ENCODE data around the gene TPST2.

TPST2 gene

GRCh38 chr22:26553056-26553752 is 36.7 kb downstream of the TPST2 start:
- DNase-seq, result no peak

GRCh38 chr22:26552466-26552865 is 37.5 kb downstream of the TPST2 start:
- DNase-seq, result no peak

- DNase-seq, result no peak
These were observed 38.4 kb downstream of the TPST2 start for GRCh38 chr22:26551568-26551967.

GRCh38 chr22:26550498-26551033 is 39.4 kb downstream of the TPST2 start:
- no peak for DNase-seq

GRCh38 chr22:26549902-26550497 is 39.9 kb downstream of the TPST2 start:
- no peak for DNase-seq

- DNase-seq, result no peak
These were observed 40.9 kb downstream of the TPST2 start for GRCh38 chr22:26548984-26549383.

GRCh38 chr22:26548303-26548702 is 41.6 kb downstream of the TPST2 start:
- DNase-seq, result no peak

GRCh38 chr22:26547837-26548236 is 42.1 kb downstream of the TPST2 start:
- no peak for DNase-seq

GRCh38 chr22:26547426-26547825 is 42.5 kb downstream of the TPST2 start:
- no peak for DNase-seq

- no peak for DNase-seq
These were observed 43.6 kb downstream of the TPST2 start for GRCh38 chr22:26546282-26546681.

- DNase-seq, result no peak
These were observed 44.1 kb downstream of the TPST2 start for GRCh38 chr22:26545827-26546226.

- DNase-seq, result no peak
These were observed 44.5 kb downstream of the TPST2 start for GRCh38 chr22:26545385-26545784.

GRCh38 chr22:26544489-26544888 is 45.4 kb downstream of the TPST2 start:
- no peak for DNase-seq

- no peak for DNase-seq
These were observed 47.1 kb downstream of the TPST2 start for GRCh38 chr22:26542831-26543230.

- no peak for DNase-seq
These were observed 48.6 kb downstream of the TPST2 start for GRCh38 chr22:26541167-26541819.

GRCh38 chr22:26540119-26540518 is 49.8 kb downstream of the TPST2 start:
- DNase-seq, result no peak

- DNase-seq, result no peak
These were observed 53.2 kb downstream of the TPST2 start for GRCh38 chr22:26536762-26537134.

- DNase-seq, result no peak
These were observed 53.7 kb downstream of the TPST2 start for GRCh38 chr22:26536056-26536761.

- DNase-seq, result no peak
These were observed 54.4 kb downstream of the TPST2 start for GRCh38 chr22:26535603-26535908.

- DNase-seq, result no peak
These were observed 54.9 kb downstream of the TPST2 start for GRCh38 chr22:26534874-26535602.

GRCh38 chr22:26534171-26534855 is 55.6 kb downstream of the TPST2 start:
- no peak for DNase-seq

- no peak for DNase-seq
These were observed 60.6 kb downstream of the TPST2 start for GRCh38 chr22:26529345-26529744.
